ENCODE measurements around the gene CCDC192. TPM values are rescaled to one million over a fixed set of nuclear protein-coding genes. Genes with fewer than 3 reads are reported as not detected.
"Not testable (repeated sequence)": the region's sequence is repeated elsewhere in the genome, so short reads cannot be mapped to it uniquely, and the experiment has no call there.

The CCDC192 gene
- total and polyA plus RNA-seq, 2 donors (not counting 3 experiments of a cell fraction or from before 2014, with no cell fraction given), result not detected

- TF ChIP-seq GATA2 (IDR thresholded peaks at IDR 0.05; ENCODE audit: insufficient read depth, insufficient read length, low read depth, low read length) (no peak), JUN (IDR thresholded peaks at IDR 0.05; ENCODE audit: borderline replicate concordance, insufficient read depth, insufficient read length, low read depth) (no peak), POLR2AphosphoS5 (IDR thresholded peaks at IDR 0.05; ENCODE audit: insufficient read depth, low read depth, low read length) (no peak), MAX (IDR thresholded peaks at IDR 0.05; ENCODE audit: insufficient read depth, insufficient read length) (no peak), FOS (IDR thresholded peaks at IDR 0.05; ENCODE audit: borderline replicate concordance, insufficient read depth, low read length) (no peak), POLR2A (IDR thresholded peaks at IDR 0.05; ENCODE audit: low read depth, low read length) (no peak), CTCF (IDR thresholded peaks at IDR 0.05; ENCODE audit: extremely low read depth in 1 of 2, insufficient read depth in 1 of 2, low read depth in 1 of 2, low read length in 2 of 2) (no peak), MYC (IDR thresholded peaks at IDR 0.05; ENCODE audit: low read depth, low read length) (no peak), EZH2 (IDR thresholded peaks at IDR 0.05; ENCODE audit: borderline replicate concordance, low read depth, low read length, severe bottlenecking) (no peak)
- Histone ChIP-seq H3K4me3 (replicated peaks in 1 of 3; ENCODE audit: insufficient read depth in 1 of 3, low read depth in 1 of 3, low read length in 3 of 3) (no peak overlapping the region), H3K9me1 (replicated peaks; ENCODE audit: control insufficient read depth, extremely low read depth, insufficient read depth, low read length) (no peaks in the 10 kb centered on the region), H3K9me3 (replicated peaks; ENCODE audit: control insufficient read depth, insufficient read depth, low read length) (no peaks in the 10 kb centered on the region), H3K27me3 (ENCODE audit: control insufficient read depth in 2 of 2, insufficient read depth in 2 of 2, low read length in 2 of 2) (peaks cover 4 to 6% of the 10 kb centered on the region in 2 experiments), H3K4me2 (ENCODE audit: insufficient read depth, low read length) (no peak overlapping the region), H3K4me1 (ENCODE audit: control insufficient read depth, extremely low read depth, insufficient read depth, low read length) (no peaks in the 10 kb centered on the region), H3K27ac (ENCODE audit: insufficient read depth, low read depth, low read length) (no peak overlapping the region), H3K9ac (replicated peaks; ENCODE audit: extremely low read depth, insufficient read depth, low read length) (no peak overlapping the region), H3K79me2 (ENCODE audit: control insufficient read depth, insufficient read depth, low read length) (no peaks in the 10 kb centered on the region), H4K20me1 (replicated peaks; ENCODE audit: control insufficient read depth, extremely low read depth, insufficient read depth, low read length) (no peaks in the 10 kb centered on the region), H2AFZ (ENCODE audit: low read depth, low read length) (no peak overlapping the region), H3K36me3 (ENCODE audit: control insufficient read depth in 2 of 2, extremely low read depth in 1 of 2, insufficient read depth in 2 of 2, low read length in 2 of 2) (no peaks in the 10 kb centered on the region)
- ChIA-PET POLR2A (no interaction called here), CTCF (no interaction called here)
- no TSS peak for BruUV-seq (replicated peaks)
- DNase-seq (ENCODE audit: low read depth, low spot score), result no peak
- no peak for FAIRE-seq
- dilution Hi-C loops (cut with MboI; ENCODE audit: extremely low pct_ligation_motif_present, low sequenced_read_pairs) (no loop called here), intact Hi-C loops (cut with micrococcal nuclease) (no loop called here)
Observed at GRCh38 chr5:127707209-127707608, 4.0 kb downstream of the CCDC192 start.

GRCh38 chr5:127713083-127713482 lies 9.9 kb downstream of the CCDC192 start:
- H3K9me1 ChIP-seq (replicated peaks; ENCODE audit: control insufficient read depth, extremely low read depth, insufficient read depth, low read length); H3K4me1 ChIP-seq (ENCODE audit: control insufficient read depth, extremely low read depth, insufficient read depth, low read length); H3K27ac ChIP-seq (ENCODE audit: insufficient read depth, low read depth, low read length); H3K36me3 ChIP-seq (ENCODE audit: control insufficient read depth in 2 of 2, extremely low read depth in 1 of 2, insufficient read depth in 2 of 2, low read length in 2 of 2); H3K9me3 ChIP-seq (replicated peaks; ENCODE audit: control insufficient read depth, insufficient read depth, low read length); H2AFZ ChIP-seq (ENCODE audit: low read depth, low read length); CTCF ChIA-PET; H3K4me2 ChIP-seq (ENCODE audit: insufficient read depth, low read length); H3K27me3 ChIP-seq (ENCODE audit: control insufficient read depth in 2 of 2, insufficient read depth in 2 of 2, low read length in 2 of 2); dilution Hi-C loops (cut with MboI; ENCODE audit: extremely low pct_ligation_motif_present, low sequenced_read_pairs); BruUV-seq (replicated peaks); H3K4me3 ChIP-seq (replicated peaks in 1 of 3; ENCODE audit: insufficient read depth in 1 of 3, low read depth in 1 of 3, low read length in 3 of 3); intact Hi-C loops (cut with micrococcal nuclease); DNase-seq (ENCODE audit: low read depth, low spot score); H3K79me2 ChIP-seq (ENCODE audit: control insufficient read depth, insufficient read depth, low read length); H4K20me1 ChIP-seq (replicated peaks; ENCODE audit: control insufficient read depth, extremely low read depth, insufficient read depth, low read length); POLR2A ChIA-PET; FAIRE-seq; H3K9ac ChIP-seq (replicated peaks; ENCODE audit: extremely low read depth, insufficient read depth, low read length): not testable (repeated sequence)

Measured in endothelial cell of umbilical vein (primary cell).